Measurements from ENCODE around the gene PSMD7. TPM values are rescaled to one million over a fixed set of nuclear protein-coding genes. Genes with fewer than 3 reads are reported as not detected.
"Not testable (repeated sequence)": the region's sequence is repeated elsewhere in the genome, so short reads cannot be mapped to it uniquely, and the experiment has no call there.

The PSMD7 gene
- total RNA-seq, 2 donors from 2014 or later: 128 to 137 TPM

GRCh38 chr16:74320707-74321106 lies 24.1 kb downstream of the PSMD7 start:
- Histone ChIP-seq H3K27ac (ENCODE audit: low read depth, low read length) (no peak overlapping the region), H3K9ac (ENCODE audit: extremely low read depth, low read length, poor library complexity, severe bottlenecking) (no peak overlapping the region), H3K4me3 (ENCODE audit: low read length) (no peak overlapping the region), H3K9me3 (ENCODE audit: control insufficient read depth, low read length) (no peaks in the 10 kb centered on the region), H3K27me3 (ENCODE audit: control insufficient read depth, insufficient read depth, low read length, poor library complexity, severe bottlenecking) (no peaks in the 10 kb centered on the region), H3K36me3 (ENCODE audit: control insufficient read depth, insufficient read depth, low read length) (peaks cover 3% of the 10 kb centered on the region), H3K4me1 (ENCODE audit: control insufficient read depth, insufficient read depth, low read length) (no peaks in the 10 kb centered on the region)
- no peaks in the 10 kb centered on the region for H3K4me1 Mint-ChIP-seq
- no peak overlapping the region for H3K4me3 Mint-ChIP-seq
- H3K36me3 Mint-ChIP-seq (ENCODE audit: low read depth): no peaks in the 10 kb centered on the region
- TF ChIP-seq CTCF (conservative IDR thresholded peaks at IDR 0.05): no peak
- H3K9me3 Mint-ChIP-seq: no peaks in the 10 kb centered on the region
- no peak for DNase-seq
- no peaks in the 10 kb centered on the region for H3K27me3 Mint-ChIP-seq (ENCODE audit: insufficient read depth)
- WGBS, 2 experiments (ENCODE audit: insufficient coverage in 1 of 2, insufficient read length in 1 of 2): 88 to 93% methylated on average over 4 to 6 of the region's 6 CpGs
- no peak overlapping the region for H3K27ac Mint-ChIP-seq

GRCh38 chr16:74321356-74321755 lies 24.7 kb downstream of the PSMD7 start:
- Histone ChIP-seq H3K9ac (ENCODE audit: extremely low read depth, low read length, poor library complexity, severe bottlenecking) (no peak overlapping the region), H3K27me3 (ENCODE audit: control insufficient read depth, insufficient read depth, low read length, poor library complexity, severe bottlenecking) (no peaks in the 10 kb centered on the region), H3K27ac (ENCODE audit: low read depth, low read length) (no peak overlapping the region), H3K9me3 (ENCODE audit: control insufficient read depth, low read length) (no peaks in the 10 kb centered on the region), H3K4me3 (ENCODE audit: low read length) (no peak overlapping the region), H3K4me1 (ENCODE audit: control insufficient read depth, insufficient read depth, low read length) (no peaks in the 10 kb centered on the region), H3K36me3 (ENCODE audit: control insufficient read depth, insufficient read depth, low read length) (peaks cover 4% of the 10 kb centered on the region)
- Mint-ChIP-seq H3K4me3 (no peak overlapping the region), H3K36me3 (ENCODE audit: low read depth) (peaks cover 6% of the 10 kb centered on the region), H3K27ac (no peak overlapping the region), H3K4me1 (no peaks in the 10 kb centered on the region), H3K9me3 (no peaks in the 10 kb centered on the region), H3K27me3 (ENCODE audit: insufficient read depth) (no peaks in the 10 kb centered on the region)
- 89 to 100% methylated on average over 1 to 2 of the region's 2 CpGs for WGBS, 2 experiments (ENCODE audit: insufficient coverage in 1 of 2, insufficient read length in 1 of 2)
- TF ChIP-seq CTCF (conservative IDR thresholded peaks at IDR 0.05): no peak
- no peak for DNase-seq

- 87 to 94% methylated on average over 6 to 7 of the region's 7 CpGs for WGBS, 2 experiments (ENCODE audit: insufficient coverage in 1 of 2, insufficient read length in 1 of 2)
- H3K4me1 ChIP-seq (ENCODE audit: control insufficient read depth, insufficient read depth, low read length): no peaks in the 10 kb centered on the region
Observed at GRCh38 chr16:74322301-74322710, 25.7 kb downstream of the PSMD7 start.

GRCh38 chr16:74324777-74325176 lies 28.2 kb downstream of the PSMD7 start:
- not testable (repeated sequence) for H3K4me3 ChIP-seq (ENCODE audit: low read length); H3K27ac Mint-ChIP-seq; H3K4me3 Mint-ChIP-seq; H3K4me1 Mint-ChIP-seq; H3K4me1 ChIP-seq (ENCODE audit: control insufficient read depth, insufficient read depth, low read length); H3K9ac ChIP-seq (ENCODE audit: extremely low read depth, low read length, poor library complexity, severe bottlenecking); H3K27me3 Mint-ChIP-seq (ENCODE audit: insufficient read depth); H3K9me3 ChIP-seq (ENCODE audit: control insufficient read depth, low read length); H3K9me3 Mint-ChIP-seq; H3K27me3 ChIP-seq (ENCODE audit: control insufficient read depth, insufficient read depth, low read length, poor library complexity, severe bottlenecking); DNase-seq; H3K27ac ChIP-seq (ENCODE audit: low read depth, low read length)
- H3K36me3 Mint-ChIP-seq (ENCODE audit: low read depth): peaks cover 24% of the 10 kb centered on the region
- H3K36me3 ChIP-seq (ENCODE audit: control insufficient read depth, insufficient read depth, low read length): peaks cover 14% of the 10 kb centered on the region
- 90 to 96% methylated on average over 5 of the region's 5 CpGs for WGBS, 2 experiments (ENCODE audit: insufficient coverage in 1 of 2, insufficient read length in 1 of 2)

More at GRCh38 chr16:74322301-74322710, 25.7 kb downstream of the PSMD7 start:
- Mint-ChIP-seq H3K4me3 (no peak overlapping the region), H3K27ac (no peak overlapping the region), H3K27me3 (ENCODE audit: insufficient read depth) (no peaks in the 10 kb centered on the region), H3K4me1 (no peaks in the 10 kb centered on the region), H3K9me3 (no peaks in the 10 kb centered on the region), H3K36me3 (ENCODE audit: low read depth) (peaks cover 14% of the 10 kb centered on the region)
- H3K36me3 ChIP-seq (ENCODE audit: control insufficient read depth, insufficient read depth, low read length): peaks cover 10% of the 10 kb centered on the region
- H3K9me3 ChIP-seq (ENCODE audit: control insufficient read depth, low read length): no peaks in the 10 kb centered on the region
- H3K27ac ChIP-seq (ENCODE audit: low read depth, low read length): no peak overlapping the region
- H3K4me3 ChIP-seq (ENCODE audit: low read length): no peak overlapping the region
- TF ChIP-seq CTCF (conservative IDR thresholded peaks at IDR 0.05): no peak
- H3K9ac ChIP-seq (ENCODE audit: extremely low read depth, low read length, poor library complexity, severe bottlenecking): no peak overlapping the region
- no peak for DNase-seq
- no peaks in the 10 kb centered on the region for H3K27me3 ChIP-seq (ENCODE audit: control insufficient read depth, insufficient read depth, low read length, poor library complexity, severe bottlenecking)
